A673 (cell line): Measurements from ENCODE around the gene ZFP28. TPM values are rescaled to one million over a fixed set of nuclear protein-coding genes. Genes with fewer than 3 reads are reported as not detected.

Experiments
- Bru-seq: library from RNA; stranded (reverse); fragments of 400-500 nt; gene quantifications from one replicate; lab custom pipeline; 2021; lab: Mats Ljungman, UMichigan
- BruChase-seq, 2 experiments: library from RNA; stranded (reverse); fragments of 400-500 nt; gene quantifications; one replicate each; lab custom pipeline; 2021; lab: Mats Ljungman, UMichigan
- BruUV-seq: library from RNA; stranded (reverse); fragments of 400-500 nt; replicated peaks from 2 replicates; lab custom pipeline; 2021; lab: Mats Ljungman, UMichigan
- CTCF ChIA-PET: fragments of 300-600 bp; sonication (Branson Sonifier 250); formaldehyde crosslinking; loops from one replicate; lab custom pipeline; 2022; ENCODE audit warnings: antibody characterized with exemption; lab: Charles Lee
- POLR2A ChIA-PET: fragments of 300-600 bp; sonication (Branson Sonifier 250); formaldehyde crosslinking; loops from one replicate; lab custom pipeline; 2022; ENCODE audit warnings: antibody characterized with exemption; ENCODE audit not compliant: low non-redundant PET; lab: Charles Lee
- DNase-seq: peaks from one replicate; pipeline ENCODE4 v3.0.0-alpha.2; 2015; ENCODE audit warnings: low spot score
- H3K27ac ChIP-seq: fragments of 200-600 bp; sonication (generic); 2 replicates; pipeline ENCODE4 v1.5.1; 2016; ENCODE audit warnings: mixed run types, low read depth, mild to moderate bottlenecking, mixed read lengths, antibody characterized with exemption, low read length; ENCODE audit not compliant: poor library complexity, severe bottlenecking
- H3K27me3 ChIP-seq: fragments of 200-600 bp; sonication (generic); replicated peaks from 2 replicates; pipeline ENCODE4 v1.6.1; 2017; ENCODE audit warnings: mixed run types, low read depth, mild to moderate bottlenecking, mixed read lengths, antibody characterized with exemption, low read length; ENCODE audit not compliant: insufficient read depth, poor library complexity
- H3K36me3 ChIP-seq: fragments of 200-600 bp; sonication (generic); 2 replicates; pipeline ENCODE4 v1.6.1; 2016; ENCODE audit warnings: mixed run types, mild to moderate bottlenecking, mixed read lengths, antibody characterized with exemption, low read length; ENCODE audit not compliant: insufficient read depth, poor library complexity, severe bottlenecking
- H3K4me1 ChIP-seq: fragments of 200-600 bp; sonication (generic); 2 replicates; pipeline ENCODE4 v1.6.1; 2017; ENCODE audit warnings: mixed run types, mild to moderate bottlenecking, mixed read lengths, antibody characterized with exemption, low read length; ENCODE audit not compliant: insufficient read depth, poor library complexity, severe bottlenecking
- H3K4me3 ChIP-seq: fragments of 200-600 bp; sonication (generic); 2 replicates; pipeline ENCODE4 v1.5.1; 2016; ENCODE audit warnings: low read depth, mixed run types, mild to moderate bottlenecking, mixed read lengths, low read length; ENCODE audit not compliant: poor library complexity, severe bottlenecking
- H3K9me3 ChIP-seq: fragments of 200-600 bp; sonication (generic); 2 replicates; pipeline ENCODE4 v1.6.1; 2016; ENCODE audit warnings: mixed run types, low read depth, mild to moderate bottlenecking, mixed read lengths, antibody characterized with exemption, low read length; ENCODE audit not compliant: poor library complexity, severe bottlenecking
- CTCF ChIP-seq: fragments of 300-800, 200-600 bp; sonication (generic); conservative IDR thresholded peaks from 2 replicates; pipeline ENCODE4 v1.5.1; 2017; ENCODE audit warnings: low read depth, mild to moderate bottlenecking, antibody characterized with exemption, low read length, moderate library complexity, mixed read lengths
- EZH2 ChIP-seq: fragments of 200-600 bp; sonication (generic); IDR thresholded peaks from 2 replicates; pipeline ENCODE4 v1.6.1; 2017; ENCODE audit warnings: borderline replicate concordance, low read depth, mild to moderate bottlenecking, mixed read lengths, antibody characterized with exemption, low read length; ENCODE audit not compliant: poor library complexity, severe bottlenecking
- intact Hi-C: fragments of 100-400 bp; cut with micrococcal nuclease; formaldehyde crosslinking; loops from one replicate; pipeline ENCODE4 v1.10.0; 2022; ENCODE audit not compliant: unreplicated experiment
- long read RNA-seq: library from polyadenylated mRNA; stranded (forward); transcript quantifications from one replicate; pipeline ENCODE4 v2.0.0, GENCODE V29; 2022
- total RNA-seq: library from RNA; stranded (reverse); gene quantifications from 2 replicates; pipeline ENCODE4 v1.2.3, GENCODE V29; 2021

Gene ZFP28
- total RNA-seq (7.4 and 8.6 TPM in 2 replicates), Bru-seq, nascent RNA (percentile 61 among the genes with signal in this experiment), BruChase-seq, experiment 1, labeled RNA remaining after a 2-hour chase (percentile 62 among the genes with signal in this experiment), BruChase-seq, experiment 2, labeled RNA remaining after a 6-hour chase (percentile 62 among the genes with signal in this experiment)
- long read RNA-seq, full-length matches to known transcripts = 10 of 14 reads
- long read RNA-seq, partial matches to known transcripts = 3 of 14 reads
- long read RNA-seq, other reads (novel, unspliced or antisense) = 1 of 14 reads

GRCh38 chr19:56538761-56539263 is at the start of gene ZFP28:
TSS of gene ZFP28 (plus strand) at chr19:56538948. CDS start at chr19:56539019, 71 bp downstream.
- POLR2A ChIA-PET = interaction anchor here (0.7 kb wide), 1 partner anchor 12 kb away, joined by 9 read pairs; no protein-coding TSS in a partner anchor
- DNase-seq = no peak

GRCh38 chr19:56491399-56491798 is 47.3 kb upstream of the ZFP28 start:
- Histone ChIP-seq H3K36me3 (no peaks in the 10 kb centered on the region), H3K27me3 (no peaks in the 10 kb centered on the region), H3K4me3 (no peak overlapping the region), H3K9me3 (peaks cover 27% of the 10 kb centered on the region), H3K27ac (no peak overlapping the region), H3K4me1 (no peaks in the 10 kb centered on the region)
- no TSS peak for BruUV-seq
- intact Hi-C loops = no loop called here
- ChIA-PET POLR2A (no interaction called here), CTCF (no interaction called here)
- TF ChIP-seq EZH2 (no peak), CTCF (no peak)
- DNase-seq = no peak

More at GRCh38 chr19:56538761-56539263, at the start of gene ZFP28:
- Histone ChIP-seq H3K27ac (peak within 1 kb of the TSS; percentile 94), H3K4me1 (no peaks in the 10 kb centered on the region), H3K9me3 (peaks cover 43% of the 10 kb centered on the region), H3K27me3 (no peaks in the 10 kb centered on the region), H3K4me3 (peak within 1 kb of the TSS; percentile 80), H3K36me3 (peaks cover 5% of the 10 kb centered on the region)
- TF ChIP-seq EZH2 (no peak), CTCF (no peak)
- CTCF ChIA-PET = no interaction called here
- BruUV-seq = no TSS peak
- intact Hi-C loops = no loop called here

GRCh38 chr19:56504581-56504980 is 34.2 kb upstream of the ZFP28 start:
- no peak for DNase-seq
- intact Hi-C loops = no loop called here
- H3K4me3 ChIP-seq = no peak overlapping the region
- H3K27ac ChIP-seq = no peak overlapping the region
- no peaks in the 10 kb centered on the region for H3K4me1 ChIP-seq
- no TSS peak for BruUV-seq
- TF ChIP-seq CTCF (no peak), EZH2 (no peak)
- no peaks in the 10 kb centered on the region for H3K36me3 ChIP-seq
- no peaks in the 10 kb centered on the region for H3K27me3 ChIP-seq
- peaks cover 27% of the 10 kb centered on the region for H3K9me3 ChIP-seq
- POLR2A ChIA-PET = no interaction called here
- CTCF ChIA-PET = no interaction called here
